Adipose tissue (tissue), 3 donors: Measurements from ENCODE around the gene RC3H1. TPM values are rescaled to one million over a fixed set of nuclear protein-coding genes. Genes with fewer than 3 reads are reported as not detected.
"Not testable (repeated sequence)": the region's sequence is repeated elsewhere in the genome, so short reads cannot be mapped to it uniquely, and the experiment has no call there.

Experiments used
- H3K27ac ChIP-seq: one replicate; pipeline ENCODE4 v1.5.1; 2013; ENCODE audit warnings: low read depth, low read length
- WGBS, 3 donors: extraction: QIAGEN DNeasy Blood & Tissue Kit; methylation state at CpG; one replicate each; pipeline ENCODE4 v1.1.7; 2013; 5-methylcytosine and 5-hydroxymethylcytosine counted together
- polyA plus RNA-seq, 3 donors: library from polyadenylated mRNA; stranded (reverse); fragments of 200-250 nt; gene quantifications; one replicate each; pipeline ENCODE4 v1.2.3, GENCODE V29; 2013
- donor health status: healthy with polysubstance abuse.
- donor health status: Bipolar disorder and iron deficiency.
- donor health status: healthy.

Gene RC3H1
- polyA plus RNA-seq, result 10 to 100 TPM in 1 of 3 donors, 1 to 10 TPM in 2; 1.8 to 13.9 (median 3.8) TPM

- peak within 1 kb of the TSS; percentile 76 for H3K27ac ChIP-seq
- WGBS, 3 donors, result 0 to 1% (median 1%) methylated on average over 53 to 78 of the region's 78 CpGs
These were observed at the start of gene RC3H1 for GRCh38 chr1:174022080-174022975. Gene RC3H1, minus strand, starts transcription at chr1:174022357. Its CDS starts 29,372 bp downstream, at chr1:173992985.

GRCh38 chr1:174070614-174071013 lies 48.5 kb upstream of the RC3H1 start:
- 88 to 98% (median 91%) methylated on average over 1 of the region's 1 CpG for WGBS, 3 donors
- no peak overlapping the region for H3K27ac ChIP-seq

GRCh38 chr1:174068000-174068399 lies 45.8 kb upstream of the RC3H1 start:
- WGBS, 3 donors, result 92 to 93% (median 92%) methylated on average over 1 of the region's 1 CpG
- no peak overlapping the region for H3K27ac ChIP-seq

GRCh38 chr1:174060090-174060489 lies 37.9 kb upstream of the RC3H1 start:
- WGBS, 3 donors, result 77 to 94% (median 93%) methylated on average over 4 of the region's 4 CpGs
- no peak overlapping the region for H3K27ac ChIP-seq

GRCh38 chr1:174058624-174059023 lies 36.5 kb upstream of the RC3H1 start:
- no peak overlapping the region for H3K27ac ChIP-seq
- 93 to 97% (median 93%) methylated on average over 4 of the region's 4 CpGs for WGBS, 3 donors

- not testable (repeated sequence) for H3K27ac ChIP-seq
- 94 to 96% (median 94%) methylated on average over 21 to 28 of the region's 28 CpGs for WGBS, 3 donors
These were observed 34.5 kb upstream of the RC3H1 start for GRCh38 chr1:174056609-174057008.

GRCh38 chr1:174055797-174056196 lies 33.6 kb upstream of the RC3H1 start:
- not testable (repeated sequence) for H3K27ac ChIP-seq
- WGBS, 3 donors, result 83 to 98% (median 97%) methylated on average over 5 of the region's 5 CpGs

GRCh38 chr1:174053826-174054225 lies 31.7 kb upstream of the RC3H1 start:
- H3K27ac ChIP-seq, result no peak overlapping the region

GRCh38 chr1:174052621-174053020 lies 30.5 kb upstream of the RC3H1 start:
- H3K27ac ChIP-seq, result no peak overlapping the region
- 71 to 75% (median 72%) methylated on average over 3 of the region's 3 CpGs for WGBS, 3 donors

- whole genome bisulfite sequencing, 3 donors, result 48 to 59% (median 54%) methylated on average over 6 of the region's 6 CpGs
- no peak overlapping the region for H3K27ac ChIP-seq
These were observed 29.8 kb upstream of the RC3H1 start for GRCh38 chr1:174051956-174052355.

GRCh38 chr1:174049514-174049913 lies 27.4 kb upstream of the RC3H1 start:
- WGBS, 3 donors, result 83 to 96% (median 85%) methylated on average over 2 of the region's 2 CpGs
- no peak overlapping the region for H3K27ac ChIP-seq

GRCh38 chr1:174044418-174045222 lies 22.5 kb upstream of the RC3H1 start:
- no peak overlapping the region for H3K27ac ChIP-seq
- WGBS, 3 donors, result 62 to 72% (median 67%) methylated on average over 4 of the region's 4 CpGs

GRCh38 chr1:174042509-174042908 lies 20.4 kb upstream of the RC3H1 start:
- WGBS, 3 donors, result 79 to 85% (median 84%) methylated on average over 5 of the region's 5 CpGs
- H3K27ac ChIP-seq, result not testable (repeated sequence)

- WGBS, 3 donors, result 92 to 97% (median 92%) methylated on average over 1 of the region's 1 CpG
- no peak overlapping the region for H3K27ac ChIP-seq
These were observed 19.2 kb upstream of the RC3H1 start for GRCh38 chr1:174041369-174041768.

- no peak overlapping the region for H3K27ac ChIP-seq
- 78 to 82% (median 79%) methylated on average over 2 of the region's 2 CpGs for WGBS, 3 donors
These were observed 18.2 kb upstream of the RC3H1 start for GRCh38 chr1:174040387-174040786.

- 69 to 91% (median 84%) methylated on average over 1 of the region's 1 CpG for WGBS, 3 donors
- H3K27ac ChIP-seq, result no peak overlapping the region
These were observed 16.9 kb upstream of the RC3H1 start for GRCh38 chr1:174039027-174039426.

GRCh38 chr1:174036798-174037197 lies 14.6 kb upstream of the RC3H1 start:
- no peak overlapping the region for H3K27ac ChIP-seq

GRCh38 chr1:174036204-174036603 lies 14.0 kb upstream of the RC3H1 start:
- H3K27ac ChIP-seq, result no peak overlapping the region
- WGBS, 3 donors, result 95 to 98% (median 96%) methylated on average over 2 of the region's 2 CpGs

GRCh38 chr1:174032671-174033222 lies 10.6 kb upstream of the RC3H1 start:
- H3K27ac ChIP-seq, result no peak overlapping the region
- 91 to 96% (median 92%) methylated on average over 1 of the region's 1 CpG for WGBS, 3 donors
